Breast epithelium (tissue), 4 donors: Measurements from ENCODE around the gene ZNF319. TPM values are rescaled to one million over a fixed set of nuclear protein-coding genes. Genes with fewer than 3 reads are reported as not detected.

Experiments
- DNase-seq, 2 donors: peaks; one replicate each; pipeline ENCODE4 v3.0.0-alpha.2; 2019; ENCODE audit warnings: low spot score in 2 of 2
- H3K27ac ChIP-seq, 2 donors: fragments of 200-600 bp; sonication (generic) in 1 of 2; one replicate each; pipeline ENCODE4 v1.5.1; 2016 to 2019; ENCODE audit warnings: mild to moderate bottlenecking in 1 of 2
- H3K27me3 ChIP-seq, 2 donors: fragments of 200-600 bp; sonication (generic) in 1 of 2; one replicate each; pipeline versions ENCODE4 v1.5.1 to v1.6.0; 2017 to 2019; ENCODE audit warnings: control low read depth in 1 of 2, mild to moderate bottlenecking in 1 of 2
- H3K36me3 ChIP-seq: fragments of 200-600 bp; one replicate; pipeline ENCODE4 v1.5.1; 2019
- H3K4me1 ChIP-seq, 2 donors: fragments of 200-600 bp; sonication (generic); one replicate each; pipeline ENCODE4 v1.5.1; 2016 to 2019; ENCODE audit warnings: control low read depth in 1 of 2
- H3K4me3 ChIP-seq, 3 donors: fragments of 200-600 bp; sonication (generic); 1 replicate in 2 of 3; 2 replicates in 1 of 3; pipeline ENCODE4 v1.5.1; 2016 to 2019; ENCODE audit warnings: mild to moderate bottlenecking in 3 of 3, moderate library complexity in 2 of 3
- H3K9me3 ChIP-seq, 2 donors: fragments of 200-600 bp; sonication (generic) in 1 of 2; one replicate each; pipeline ENCODE4 v1.5.1; 2016 to 2019; ENCODE audit warnings: control low read depth in 1 of 2
- POLR2A ChIP-seq: fragments of 450-650 bp; IDR thresholded peaks from one replicate; pipeline ENCODE4 v1.6.1; 2016; ENCODE audit warnings: antibody characterized with exemption, mild to moderate bottlenecking, moderate library complexity
- POLR2AphosphoS5 ChIP-seq, 3 donors: sonication (generic); formaldehyde crosslinking; IDR thresholded peaks; one replicate each; pipeline ENCODE4 v1.6.1; 2017; ENCODE audit warnings: antibody characterized with exemption in 3 of 3
- intact Hi-C: fragments of 100-400 bp; cut with DNase I; formaldehyde crosslinking; loops from one replicate; pipeline ENCODE4 v1.15.1; 2023; ENCODE audit warnings: low total_unique reads
- total RNA-seq, 3 donors: library from RNA; depleted of rRNA; stranded (reverse); fragments of >200 nt; gene quantifications; one replicate each; pipeline ENCODE4 v1.1.0, GENCODE V29; 2016
- TF ChIP-seq, protein P1 (sequence below), 3 donors: fragments of 450-650 bp; IDR thresholded peaks; one replicate each; pipeline ENCODE4 v1.5.1; 2016 to 2017; ENCODE audit warnings: antibody characterized with exemption in 3 of 3, mild to moderate bottlenecking in 3 of 3, moderate library complexity in 3 of 3

The ZNF319 gene
- total RNA-seq, 3 donors from 2014 or later, result 6.2 to 7.2 (median 6.4) TPM

DNA sequence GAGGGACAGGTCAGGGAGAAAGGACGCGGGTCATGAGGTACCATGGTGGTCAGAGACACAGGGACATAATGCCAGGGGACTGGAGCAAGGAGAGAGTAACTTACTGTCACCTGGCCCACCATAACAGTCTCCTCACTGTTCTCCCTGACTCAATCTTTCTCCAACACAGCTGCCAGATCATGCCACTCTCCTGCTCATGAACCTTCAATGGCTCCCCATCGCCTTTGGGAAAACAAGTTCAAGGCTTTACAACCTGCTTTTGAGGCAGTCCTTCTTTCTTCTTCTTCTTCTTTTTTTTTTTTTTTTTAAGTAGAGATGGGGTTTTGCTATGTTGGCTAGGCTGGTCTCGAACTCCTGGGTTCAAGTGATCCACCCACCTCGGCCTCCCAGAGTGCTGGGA lies 52.4 kb downstream of the ZNF319 start:
- no peak for DNase-seq
- no peak overlapping the region for H3K4me3 ChIP-seq
- no peaks in the 10 kb centered on the region for H3K9me3 ChIP-seq
- H3K4me1 ChIP-seq, result no peaks in the 10 kb centered on the region
- TF ChIP-seq, protein P1, sequence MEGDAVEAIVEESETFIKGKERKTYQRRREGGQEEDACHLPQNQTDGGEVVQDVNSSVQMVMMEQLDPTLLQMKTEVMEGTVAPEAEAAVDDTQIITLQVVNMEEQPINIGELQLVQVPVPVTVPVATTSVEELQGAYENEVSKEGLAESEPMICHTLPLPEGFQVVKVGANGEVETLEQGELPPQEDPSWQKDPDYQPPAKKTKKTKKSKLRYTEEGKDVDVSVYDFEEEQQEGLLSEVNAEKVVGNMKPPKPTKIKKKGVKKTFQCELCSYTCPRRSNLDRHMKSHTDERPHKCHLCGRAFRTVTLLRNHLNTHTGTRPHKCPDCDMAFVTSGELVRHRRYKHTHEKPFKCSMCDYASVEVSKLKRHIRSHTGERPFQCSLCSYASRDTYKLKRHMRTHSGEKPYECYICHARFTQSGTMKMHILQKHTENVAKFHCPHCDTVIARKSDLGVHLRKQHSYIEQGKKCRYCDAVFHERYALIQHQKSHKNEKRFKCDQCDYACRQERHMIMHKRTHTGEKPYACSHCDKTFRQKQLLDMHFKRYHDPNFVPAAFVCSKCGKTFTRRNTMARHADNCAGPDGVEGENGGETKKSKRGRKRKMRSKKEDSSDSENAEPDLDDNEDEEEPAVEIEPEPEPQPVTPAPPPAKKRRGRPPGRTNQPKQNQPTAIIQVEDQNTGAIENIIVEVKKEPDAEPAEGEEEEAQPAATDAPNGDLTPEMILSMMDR (IDR thresholded peaks at IDR 0.05), result no peak
- no peak for TF ChIP-seq POLR2AphosphoS5 (IDR thresholded peaks at IDR 0.05)
- TF ChIP-seq POLR2A, result no peak
- no peaks in the 10 kb centered on the region for H3K27me3 ChIP-seq
- H3K36me3 ChIP-seq, result no peaks in the 10 kb centered on the region
- H3K27ac ChIP-seq, result no peak overlapping the region
- intact Hi-C loops, result no loop called here

DNA sequence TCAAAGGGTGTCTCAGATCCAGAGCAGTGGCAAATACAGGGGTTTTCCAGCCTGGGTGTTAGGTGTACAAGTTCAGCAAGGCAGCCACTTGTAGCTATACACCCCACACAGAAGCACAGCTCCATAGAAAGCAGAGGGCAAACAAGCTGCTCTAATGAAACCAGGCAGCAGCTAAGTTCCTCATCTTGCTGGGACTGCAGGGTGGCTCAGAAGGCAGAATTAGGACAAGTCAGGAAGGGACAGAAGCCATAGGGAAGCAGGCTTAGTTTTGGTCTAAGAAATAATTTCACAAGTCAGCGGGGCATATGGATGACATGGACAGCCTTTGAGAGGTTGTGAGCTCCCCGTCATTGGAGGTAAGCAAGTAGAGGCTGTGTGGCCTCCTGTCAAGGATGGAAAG lies 53.2 kb downstream of the ZNF319 start:
- intact Hi-C loops, result no loop called here
- no peak for DNase-seq

DNA sequence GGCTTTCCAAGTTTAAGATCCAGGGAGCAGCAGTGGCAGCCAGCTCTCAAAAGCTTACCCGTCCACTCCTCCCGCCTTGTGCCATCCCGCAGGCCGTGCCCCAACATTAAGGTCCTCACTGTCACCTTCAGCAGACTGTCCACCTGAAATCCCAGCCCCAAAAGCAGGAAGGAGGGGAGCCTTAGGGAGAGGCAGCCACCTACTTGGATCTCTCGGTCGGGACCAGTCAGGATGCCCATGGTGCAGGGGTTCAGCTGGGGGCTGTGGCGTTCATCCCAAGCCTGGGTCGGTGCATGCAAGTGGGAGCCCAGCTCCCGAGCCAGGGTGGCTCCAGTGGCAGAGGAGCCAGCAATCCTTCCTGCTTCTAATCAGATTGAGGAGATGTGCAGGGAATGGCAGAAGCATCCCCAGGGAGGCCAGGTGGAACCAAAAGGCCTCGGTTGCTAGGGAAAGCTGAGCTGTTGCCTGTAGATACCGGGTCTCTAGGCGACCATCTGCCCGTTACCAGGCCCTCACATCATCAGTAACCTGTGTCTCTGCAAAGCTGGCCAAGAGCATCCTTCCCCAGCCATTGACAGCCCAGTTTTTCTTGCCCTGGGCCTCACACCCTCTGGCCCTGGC lies 54.2 kb downstream of the ZNF319 start:
- TF ChIP-seq POLR2AphosphoS5 (IDR thresholded peaks at IDR 0.05), result no peak
- TF ChIP-seq, protein P1 (IDR thresholded peaks at IDR 0.05), result no peak
- TF ChIP-seq POLR2A, result no peak
- Histone ChIP-seq H3K4me1 (no peaks in the 10 kb centered on the region), H3K4me3 (no peak overlapping the region), H3K9me3 (no peaks in the 10 kb centered on the region), H3K27ac (no peak overlapping the region), H3K36me3 (no peaks in the 10 kb centered on the region), H3K27me3 (no peaks in the 10 kb centered on the region)
- intact Hi-C loops, result no loop called here
- no peak for DNase-seq

More for the DNA sequence above, 53.2 kb downstream of the ZNF319 start:
- no peaks in the 10 kb centered on the region for H3K36me3 ChIP-seq
- TF ChIP-seq POLR2AphosphoS5 (IDR thresholded peaks at IDR 0.05), result no peak
- TF ChIP-seq POLR2A, result no peak
- TF ChIP-seq, protein P1 (IDR thresholded peaks at IDR 0.05), result no peak
- H3K9me3 ChIP-seq, result no peaks in the 10 kb centered on the region
- no peaks in the 10 kb centered on the region for H3K4me1 ChIP-seq
- H3K27me3 ChIP-seq, result no peaks in the 10 kb centered on the region
- no peak overlapping the region for H3K4me3 ChIP-seq
- H3K27ac ChIP-seq, result no peak overlapping the region

DNA sequence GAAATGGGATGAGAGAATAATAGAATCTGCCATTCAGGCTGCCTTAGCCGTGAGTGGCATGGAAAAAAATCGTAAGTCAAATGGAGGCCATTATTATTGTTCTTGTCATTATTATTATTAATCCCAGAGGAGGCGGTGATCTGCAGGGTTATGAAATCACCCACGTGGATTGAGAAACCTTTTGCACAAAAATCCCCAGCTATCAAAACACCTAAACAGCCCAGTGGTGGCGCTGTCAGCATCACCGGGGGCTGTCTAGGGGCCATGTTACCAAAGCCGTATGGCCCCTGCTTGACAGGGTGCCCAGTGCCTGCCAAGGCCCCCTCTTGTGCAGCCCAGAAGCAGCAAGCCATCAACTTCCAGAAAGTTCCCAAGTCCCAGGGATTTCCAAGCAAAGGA lies 54.7 kb downstream of the ZNF319 start:
- Histone ChIP-seq H3K4me1 (no peaks in the 10 kb centered on the region), H3K9me3 (no peaks in the 10 kb centered on the region), H3K4me3 (no peak overlapping the region), H3K27me3 (no peaks in the 10 kb centered on the region), H3K36me3 (no peaks in the 10 kb centered on the region), H3K27ac (no peak overlapping the region)
- intact Hi-C loops, result no loop called here
- no peak for DNase-seq
- TF ChIP-seq, protein P1 (IDR thresholded peaks at IDR 0.05), result no peak
- TF ChIP-seq POLR2AphosphoS5 (IDR thresholded peaks at IDR 0.05), result no peak
- no peak for TF ChIP-seq POLR2A

DNA sequence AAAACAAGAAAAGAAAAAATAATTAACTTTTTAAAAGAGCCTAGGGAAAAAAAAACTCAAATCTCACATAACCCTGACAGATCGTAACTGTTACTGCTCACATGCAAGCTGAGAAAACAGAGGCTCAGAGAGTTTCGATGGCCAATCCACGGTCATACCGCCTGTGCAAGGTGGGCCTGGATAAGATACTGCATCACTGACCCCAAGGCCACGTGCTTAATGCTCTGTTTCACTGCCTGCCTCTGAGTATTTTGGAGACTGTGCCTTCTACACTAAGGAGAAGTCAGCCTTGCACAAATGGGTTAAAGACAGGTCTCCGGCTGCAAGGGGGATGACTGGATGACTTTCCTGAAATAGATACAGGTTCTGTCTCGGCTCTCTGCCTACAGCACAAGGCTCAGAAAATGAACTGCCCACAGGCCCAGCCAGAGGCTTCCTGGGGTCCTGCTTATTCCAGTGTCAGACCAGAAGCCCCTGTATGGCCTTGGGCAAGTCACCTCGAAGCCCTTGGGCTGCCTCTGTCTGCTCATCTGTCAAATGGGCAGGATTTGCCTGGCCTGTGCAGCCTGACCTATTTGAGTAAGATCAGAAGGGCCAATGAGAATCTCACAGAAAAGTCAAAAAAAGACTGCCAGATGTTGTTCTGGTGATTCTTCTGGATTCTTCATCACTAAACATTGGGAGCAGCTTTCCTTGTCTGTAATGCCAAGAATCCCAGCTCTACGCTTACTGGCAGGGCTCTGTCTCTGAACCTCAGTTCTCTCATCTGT lies 55.3 kb downstream of the ZNF319 start:
- DNase-seq, result no peak
- no peaks in the 10 kb centered on the region for H3K36me3 ChIP-seq
- TF ChIP-seq, protein P1 (IDR thresholded peaks at IDR 0.05), result no peak
- TF ChIP-seq POLR2A, result no peak
- no peak for TF ChIP-seq POLR2AphosphoS5 (IDR thresholded peaks at IDR 0.05)
- no peak overlapping the region for H3K27ac ChIP-seq
- no peaks in the 10 kb centered on the region for H3K4me1 ChIP-seq
- H3K27me3 ChIP-seq, result no peaks in the 10 kb centered on the region
- no peaks in the 10 kb centered on the region for H3K9me3 ChIP-seq
- intact Hi-C loops, result no loop called here
- no peak overlapping the region for H3K4me3 ChIP-seq
